H9 (cell line): Measurements from ENCODE around the gene WDR7. TPM values are rescaled to one million over a fixed set of nuclear protein-coding genes. Genes with fewer than 3 reads are reported as not detected.

Source experiments
- DNase-seq: peaks from one replicate; pipeline ENCODE4 v3.0.0-alpha.2; 2017
- H2AFZ ChIP-seq: one replicate; pipeline ENCODE4 v1.6.1; 2013; ENCODE audit warnings: mild to moderate bottlenecking, low read length, control low read depth, moderate library complexity
- H2AK5ac ChIP-seq: 2 replicates; pipeline ENCODE4 v1.6.1; 2013; ENCODE audit warnings: low read length, control low read depth, mixed read lengths; ENCODE audit not compliant: insufficient read length
- H2BK120ac ChIP-seq: one replicate; pipeline ENCODE4 v1.6.1; 2013; ENCODE audit warnings: low read depth, mild to moderate bottlenecking, low read length, control low read depth, inconsistent platforms; ENCODE audit not compliant: poor library complexity, severe bottlenecking
- H2BK12ac ChIP-seq: 2 replicates; pipeline ENCODE4 v1.6.1; 2013; ENCODE audit warnings: low read length, control low read depth, mixed read lengths, low read depth; ENCODE audit not compliant: insufficient read length
- H2BK15ac ChIP-seq: 2 replicates; pipeline ENCODE4 v1.6.1; 2013; ENCODE audit warnings: low read depth, low read length, control low read depth
- H2BK20ac ChIP-seq: one replicate; pipeline ENCODE4 v1.6.1; 2013; ENCODE audit warnings: low read depth, mild to moderate bottlenecking, low read length, control low read depth, inconsistent platforms; ENCODE audit not compliant: poor library complexity, severe bottlenecking
- H2BK5ac ChIP-seq: 2 replicates; pipeline ENCODE4 v1.6.1; 2013; ENCODE audit warnings: low read length, control low read depth, mixed read lengths; ENCODE audit not compliant: insufficient read length
- H3K14ac ChIP-seq: 2 replicates; pipeline ENCODE4 v1.6.1; 2013; ENCODE audit warnings: low read length, control low read depth; ENCODE audit not compliant: insufficient read depth
- H3K18ac ChIP-seq: 2 replicates; pipeline ENCODE4 v1.6.1; 2013; ENCODE audit warnings: low read depth, mild to moderate bottlenecking, mixed read lengths, low read length, control low read depth; ENCODE audit not compliant: insufficient read length
- H3K23ac ChIP-seq: 2 replicates; pipeline ENCODE4 v1.6.1; 2013; ENCODE audit warnings: low read length, control low read depth, mixed read lengths, low read depth; ENCODE audit not compliant: insufficient read length
- H3K23me2 ChIP-seq: 2 replicates; pipeline ENCODE4 v1.6.1; 2013; ENCODE audit warnings: low read depth, mild to moderate bottlenecking, mixed read lengths, low read length, control low read depth; ENCODE audit not compliant: insufficient read length, poor library complexity, severe bottlenecking
- H3K27ac ChIP-seq: 2 replicates; pipeline ENCODE4 v1.5.1; 2013; ENCODE audit warnings: low read length, control low read depth, mixed read lengths, low read depth; ENCODE audit not compliant: insufficient read length
- H3K27me3 ChIP-seq: 2 replicates; pipeline ENCODE4 v1.6.1; 2013; ENCODE audit warnings: low read length, control low read depth, inconsistent platforms; ENCODE audit not compliant: insufficient read depth
- H3K4ac ChIP-seq: 2 replicates; pipeline ENCODE4 v1.6.1; 2013; ENCODE audit warnings: low read depth, mild to moderate bottlenecking, control low read depth, inconsistent platforms, low read length, moderate library complexity
- H3K4me1 ChIP-seq: 2 replicates; pipeline ENCODE4 v1.6.1; 2013; ENCODE audit warnings: low read length, control low read depth, inconsistent platforms; ENCODE audit not compliant: insufficient read depth
- H3K4me2 ChIP-seq: 2 replicates; pipeline ENCODE4 v1.6.1; 2013; ENCODE audit warnings: low read length, control low read depth, mixed read lengths; ENCODE audit not compliant: insufficient read length, insufficient read depth
- H3K56ac ChIP-seq: 2 replicates; pipeline ENCODE4 v1.6.1; 2013; ENCODE audit warnings: low read depth, mild to moderate bottlenecking, mixed read lengths, low read length, control low read depth; ENCODE audit not compliant: insufficient read length
- H3K79me1 ChIP-seq: 2 replicates; pipeline ENCODE4 v1.6.1; 2013; ENCODE audit warnings: low read depth, mild to moderate bottlenecking, moderate library complexity, low read length, control low read depth, inconsistent platforms; ENCODE audit not compliant: insufficient read depth, poor library complexity, severe bottlenecking
- H3K79me2 ChIP-seq: 2 replicates; pipeline ENCODE4 v1.6.1; 2013; ENCODE audit warnings: low read length, control low read depth, inconsistent platforms; ENCODE audit not compliant: insufficient read depth
- H3K9ac ChIP-seq: 2 replicates; pipeline ENCODE4 v1.6.1; 2013; ENCODE audit warnings: low read length, control low read depth, mixed read lengths; ENCODE audit not compliant: insufficient read length; ENCODE audit errors: extremely low read depth
- H3K9me3 ChIP-seq: one replicate; pipeline ENCODE4 v1.6.1; 2013; ENCODE audit warnings: low read depth, low read length, inconsistent platforms; ENCODE audit not compliant: control insufficient read depth
- H3T11ph ChIP-seq: one replicate; pipeline ENCODE4 v1.6.1; 2013; ENCODE audit warnings: mild to moderate bottlenecking, low read length, control low read depth, inconsistent platforms
- H4K20me1 ChIP-seq: one replicate; pipeline ENCODE4 v1.6.1; 2013; ENCODE audit not compliant: control insufficient read depth, insufficient read length, insufficient read depth
- H4K5ac ChIP-seq: 2 replicates; pipeline ENCODE4 v1.6.1; 2013; ENCODE audit warnings: low read depth, mild to moderate bottlenecking, mixed read lengths, low read length, control low read depth; ENCODE audit not compliant: insufficient read length
- H4K8ac ChIP-seq: replicated peaks from 2 replicates; pipeline ENCODE4 v1.6.1; 2013; ENCODE audit warnings: low read length, control low read depth, mixed read lengths, low read depth; ENCODE audit not compliant: insufficient read length
- H4K91ac ChIP-seq: 2 replicates; pipeline ENCODE4 v1.6.1; 2013; ENCODE audit warnings: low read depth, mild to moderate bottlenecking, moderate library complexity, mixed read lengths, low read length, control low read depth; ENCODE audit not compliant: insufficient read length
- H3K27ac Mint-ChIP-seq, 3 experiments: 2 replicates in 2 of 3; 3 replicates in 1 of 3; pipeline ENCODE4 v1.8.0; 2020 to 2021; ENCODE audit warnings: mixed read lengths in 3 of 3, mild to moderate bottlenecking in 1 of 3, moderate library complexity in 1 of 3
- H3K27me3 Mint-ChIP-seq: 2 replicates; pipeline ENCODE4 v1.8.0; 2021; ENCODE audit warnings: low read depth, mild to moderate bottlenecking, moderate library complexity, mixed read lengths
- H3K36me3 Mint-ChIP-seq, 3 experiments: 2 replicates in 2 of 3; 3 replicates in 1 of 3; pipeline ENCODE4 v1.8.0; 2020 to 2021; ENCODE audit warnings: low read depth in 3 of 3, mixed read lengths in 3 of 3; ENCODE audit not compliant: insufficient read depth in 1 of 3
- H3K4me1 Mint-ChIP-seq, 2 experiments: 2 replicates each; pipeline ENCODE4 v1.8.0; 2020; ENCODE audit warnings: mixed read lengths in 2 of 2
- H3K4me3 Mint-ChIP-seq, 2 experiments: 2 replicates in 1 of 2; 3 replicates in 1 of 2; pipeline ENCODE4 v1.8.0; 2020 to 2021; ENCODE audit warnings: mild to moderate bottlenecking in 2 of 2, mixed read lengths in 2 of 2, moderate library complexity in 1 of 2
- H3K9me3 Mint-ChIP-seq, 2 experiments: 2 replicates in 1 of 2; 3 replicates in 1 of 2; pipeline ENCODE4 v1.8.0; 2020; ENCODE audit warnings: mild to moderate bottlenecking in 2 of 2, mixed read lengths in 2 of 2, moderate library complexity in 1 of 2
- CTCF ChIP-seq: fragments of 200-600 bp; sonication (generic); conservative IDR thresholded peaks from 3 replicates; pipeline ENCODE4 v1.8.0; 2021; ENCODE audit warnings: antibody characterized with exemption, mild to moderate bottlenecking
- WGBS: extraction: QIAGEN DNeasy Blood & Tissue Kit; methylation state at CpG from one replicate; pipeline ENCODE4 v1.1.7; 2013; ENCODE audit warnings: missing lambda C conversion rate, low lambda C conversion rate, mixed read lengths; ENCODE audit not compliant: insufficient read length; ENCODE audit errors: extremely low coverage; 5-methylcytosine and 5-hydroxymethylcytosine counted together
- total RNA-seq: library from RNA; stranded (reverse); gene quantifications from 2 replicates; pipeline ENCODE4 v1.2.1, GENCODE V29; 2021

The WDR7 gene
- total RNA-seq, 1 experiment from 2014 or later: 14.8 TPM

GRCh38 chr18:57086163-57086562 lies 435.0 kb downstream of the WDR7 start:
- Histone ChIP-seq H2BK15ac (no peak overlapping the region), H2AFZ (no peak overlapping the region), H3K9ac (no peak overlapping the region), H2BK12ac (no peak overlapping the region), H3K14ac (no peak overlapping the region), H3K23me2 (no peaks in the 10 kb centered on the region), H4K5ac (no peak overlapping the region), H3K23ac (no peak overlapping the region), H2BK5ac (no peak overlapping the region), H3K4ac (no peak overlapping the region), H4K20me1 (no peaks in the 10 kb centered on the region), H3K4me2 (no peak overlapping the region), H4K8ac (no peak overlapping the region), H3T11ph (no peak overlapping the region), H3K4me1 (peaks cover 12% of the 10 kb centered on the region; the same call in 1 of the 2 replicates), H2BK120ac (no peak overlapping the region), H3K9me3 (no peaks in the 10 kb centered on the region), H2BK20ac (no peak overlapping the region), H3K79me1 (no peaks in the 10 kb centered on the region), H3K27ac (no peak overlapping the region), H4K91ac (no peak overlapping the region), H2AK5ac (no peak overlapping the region), H3K79me2 (no peaks in the 10 kb centered on the region), H3K27me3 (no peaks in the 10 kb centered on the region), H3K56ac (no peak overlapping the region), H3K18ac (no peak overlapping the region)
- Mint-ChIP-seq H3K4me1 (peaks cover 22 to 39% of the 10 kb centered on the region in 2 experiments), H3K27ac (no peak overlapping the region), H3K36me3 (peaks cover 0 to 5% (median 2%) of the 10 kb centered on the region in 3 experiments; a peak in 3 of 7 replicates), H3K4me3 (no peak overlapping the region), H3K27me3 (no peaks in the 10 kb centered on the region; the same call in 1 of the 2 replicates), H3K9me3 (peaks cover 0 to 10% of the 10 kb centered on the region in 2 experiments; a peak in 4 of 5 replicates)
- DNase-seq: no peak
- TF ChIP-seq CTCF: no peak
- no CpG with 5 or more reads among the region's 1 CpG for WGBS

Other genes with a start within 250 kb of the WDR7 start
- 90.4 and 92.0 TPM in 2 replicates for gene TXNL1, start 12.8 kb upstream of the WDR7 start, total RNA-seq